NCI-H226 (cell line): ENCODE measurements around the gene RTN4RL1.

Source experiments
- DNase-seq: peaks from one replicate; pipeline ENCODE4 v3.0.0-alpha.2; 2015

RTN4RL1 gene

GRCh38 chr17:1945621-1946020 lies 79.5 kb downstream of the RTN4RL1 start:
- DNase-seq, result no peak

- no peak for DNase-seq
Observed at GRCh38 chr17:1943436-1943831, 81.7 kb downstream of the RTN4RL1 start.

DNA sequence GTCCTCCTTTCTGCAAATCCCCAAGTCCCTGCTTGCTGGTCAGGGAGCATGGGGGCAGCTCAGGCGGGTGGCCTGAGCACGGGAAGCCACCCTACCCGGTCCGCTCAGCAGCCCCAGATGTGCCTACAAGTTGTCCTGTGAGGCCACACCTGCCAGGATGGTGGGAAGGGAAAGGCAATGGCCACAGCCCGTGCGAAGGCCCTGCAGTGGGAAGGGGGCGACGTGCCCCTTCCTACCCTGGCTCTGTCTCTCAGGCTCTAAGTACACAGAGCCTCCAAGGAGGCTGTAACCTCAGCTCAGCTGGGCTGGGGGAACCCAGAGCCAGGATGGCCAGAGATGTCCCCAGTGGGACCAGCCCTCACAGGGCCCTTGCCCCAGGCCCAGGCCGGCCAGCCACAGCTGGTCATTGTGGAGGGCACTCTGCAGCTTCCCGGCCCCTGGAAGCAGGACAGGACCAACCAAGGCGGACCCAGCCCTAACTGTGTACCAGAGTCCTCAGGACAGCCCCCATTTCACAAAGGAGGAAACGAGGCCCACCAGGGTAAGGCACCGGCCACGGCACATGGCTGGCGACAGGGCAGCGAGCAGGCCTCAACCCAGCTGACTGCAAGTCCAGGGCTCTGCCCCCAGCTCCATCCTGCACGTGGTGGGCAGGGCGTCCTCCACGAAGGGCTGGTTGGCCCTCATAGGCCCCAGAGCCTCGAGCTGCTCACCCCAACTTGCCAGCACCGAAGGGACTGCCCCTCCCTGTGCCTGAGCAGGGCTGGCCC lies 82.3 kb downstream of the RTN4RL1 start:
- no peak for DNase-seq

GRCh38 chr17:1942066-1942365 lies 83.1 kb downstream of the RTN4RL1 start:
- no peak for DNase-seq

GRCh38 chr17:1941272-1942065 lies 83.7 kb downstream of the RTN4RL1 start:
- DNase-seq, result no peak

- DNase-seq, result no peak
Observed at GRCh38 chr17:1940810-1941185, 84.3 kb downstream of the RTN4RL1 start.

GRCh38 chr17:1939981-1940809 lies 84.9 kb downstream of the RTN4RL1 start:
- no peak for DNase-seq

DNA sequence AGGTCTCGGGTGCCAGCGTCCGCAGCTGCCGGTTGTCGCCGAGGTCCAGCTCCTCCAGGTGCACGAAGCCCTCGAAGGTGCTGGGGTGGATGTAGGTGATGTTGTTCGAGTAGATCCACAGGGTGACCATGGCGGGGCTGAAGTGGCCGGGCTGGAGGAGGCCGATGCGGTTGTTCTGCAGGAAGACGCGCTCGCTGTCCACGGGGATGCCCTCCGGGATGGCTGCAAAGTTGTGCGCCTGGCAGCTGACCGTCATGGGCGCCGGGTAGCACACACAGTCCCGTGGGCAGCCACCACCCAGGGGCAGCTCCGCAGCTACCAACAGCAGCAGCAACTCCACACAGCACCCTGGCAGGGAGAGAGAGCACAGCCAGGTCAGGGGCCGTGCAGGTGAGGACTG lies 87.7 kb downstream of the RTN4RL1 start:
- DNase-seq, result no peak

GRCh38 chr17:1936766-1937165 lies 88.4 kb downstream of the RTN4RL1 start:
- no peak for DNase-seq

DNA sequence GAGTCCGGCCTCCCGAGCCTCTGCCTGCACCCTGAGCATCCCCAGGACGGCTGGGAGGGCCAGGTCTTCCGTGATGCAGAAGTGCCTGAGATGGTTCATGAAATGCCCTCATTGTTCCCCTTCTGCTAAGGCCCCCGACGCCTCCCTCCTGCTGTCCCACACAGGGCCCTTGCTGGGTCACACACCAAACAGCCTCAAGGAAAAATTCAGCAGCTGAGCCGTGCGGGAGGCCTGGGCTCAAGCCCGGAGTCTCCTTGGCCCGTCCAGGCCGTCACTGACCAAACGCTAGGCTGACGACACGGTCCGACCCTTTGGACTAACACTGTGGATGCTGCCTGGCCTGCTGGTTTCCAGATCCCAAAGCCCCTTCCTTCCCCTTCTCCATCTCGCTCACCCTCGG lies 90.2 kb downstream of the RTN4RL1 start:
- DNase-seq, result no peak

DNA sequence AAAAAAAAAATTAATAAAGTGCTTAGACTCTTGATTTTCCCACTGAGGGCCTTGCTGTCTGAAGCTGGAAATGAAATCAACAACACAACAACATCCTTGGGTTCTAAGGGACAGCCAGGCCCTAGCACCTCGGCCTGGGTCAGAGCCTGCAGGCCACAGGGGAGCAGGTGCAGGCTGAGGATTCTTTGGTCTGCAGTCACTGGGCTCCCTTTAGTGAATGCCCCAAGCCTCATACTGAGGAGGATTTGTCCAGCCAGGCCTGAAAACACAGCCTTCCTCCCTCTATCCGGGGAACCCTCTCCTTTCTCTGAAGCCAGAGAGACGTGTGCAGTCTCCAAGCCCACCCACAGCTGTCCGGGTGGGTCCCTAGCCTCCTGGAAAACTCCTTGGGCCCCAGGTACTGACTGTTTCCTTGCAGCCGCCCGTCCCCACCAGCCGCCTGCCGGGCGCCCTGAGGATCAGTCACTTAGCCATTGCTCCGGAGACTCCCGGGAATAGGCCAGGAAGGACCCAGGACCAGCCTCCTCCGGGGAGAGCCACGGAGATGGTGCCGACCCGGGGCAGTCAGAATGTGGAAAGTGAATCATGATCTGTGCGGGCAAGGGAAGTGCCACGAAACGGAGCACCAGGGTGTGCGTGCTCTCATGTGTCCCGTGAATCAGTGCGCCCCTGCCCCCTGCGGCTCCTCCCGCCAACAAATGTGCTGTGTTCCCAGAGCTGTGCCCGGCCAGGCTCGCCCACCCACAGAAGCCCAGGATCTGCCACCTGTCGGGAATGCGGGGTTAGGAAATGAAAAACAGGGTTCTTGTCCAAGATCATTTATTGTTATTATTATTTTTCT lies 91.0 kb downstream of the RTN4RL1 start:
- no peak for DNase-seq

- no peak for DNase-seq
Observed at GRCh38 chr17:1931844-1932579, 93.1 kb downstream of the RTN4RL1 start.

GRCh38 chr17:1930337-1930645 lies 94.8 kb downstream of the RTN4RL1 start:
- DNase-seq, result no peak

DNA sequence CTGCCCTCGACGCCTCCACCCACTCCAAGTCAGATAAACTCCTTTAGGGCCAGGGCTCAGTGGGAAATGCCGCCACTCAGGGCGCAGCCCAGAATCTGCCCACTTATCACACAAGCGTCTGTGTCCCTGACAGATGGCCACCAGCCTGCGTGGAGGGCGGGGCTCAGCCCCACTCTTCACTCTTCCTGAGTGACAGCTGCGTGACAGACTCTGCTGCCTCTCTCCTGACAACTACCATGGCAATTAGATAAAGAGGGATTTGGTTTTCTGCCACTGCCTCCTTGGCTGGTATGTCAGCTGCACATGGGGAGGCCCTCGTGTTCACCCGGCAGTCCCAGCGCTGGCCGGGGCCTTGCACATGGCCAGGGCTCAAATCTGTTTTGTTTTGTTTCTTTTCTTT lies 96.2 kb downstream of the RTN4RL1 start:
- DNase-seq, result no peak

- no peak for DNase-seq
Observed at GRCh38 chr17:1920948-1921351, 104.2 kb downstream of the RTN4RL1 start.

- no peak for DNase-seq
Observed at GRCh38 chr17:1919201-1919600, 105.9 kb downstream of the RTN4RL1 start.

GRCh38 chr17:1918346-1919162 lies 106.6 kb downstream of the RTN4RL1 start:
- no peak for DNase-seq

GRCh38 chr17:1916963-1917715 lies 108.0 kb downstream of the RTN4RL1 start:
- DNase-seq, result no peak

GRCh38 chr17:1916316-1916715 lies 108.8 kb downstream of the RTN4RL1 start:
- no peak for DNase-seq

DNA sequence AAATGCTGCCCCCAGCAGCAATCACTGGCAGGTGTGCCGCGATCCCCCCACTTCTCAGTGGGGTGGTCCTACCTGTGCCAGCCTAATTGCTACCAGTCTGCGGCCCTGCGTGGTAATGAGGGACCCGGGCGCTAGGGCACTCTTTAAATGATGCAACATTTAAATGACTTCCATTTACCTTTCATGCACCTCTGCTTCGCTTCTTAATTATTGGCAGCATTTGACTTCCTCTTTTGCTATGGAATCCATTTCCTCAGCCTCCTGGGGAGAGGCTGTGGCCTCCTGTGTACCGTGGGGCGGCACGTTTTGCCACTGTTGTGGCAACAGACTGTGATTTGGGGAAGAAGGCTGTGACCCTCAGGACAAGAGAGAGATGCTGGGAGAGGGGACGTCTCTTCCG lies 109.2 kb downstream of the RTN4RL1 start:
- no peak for DNase-seq

DNA sequence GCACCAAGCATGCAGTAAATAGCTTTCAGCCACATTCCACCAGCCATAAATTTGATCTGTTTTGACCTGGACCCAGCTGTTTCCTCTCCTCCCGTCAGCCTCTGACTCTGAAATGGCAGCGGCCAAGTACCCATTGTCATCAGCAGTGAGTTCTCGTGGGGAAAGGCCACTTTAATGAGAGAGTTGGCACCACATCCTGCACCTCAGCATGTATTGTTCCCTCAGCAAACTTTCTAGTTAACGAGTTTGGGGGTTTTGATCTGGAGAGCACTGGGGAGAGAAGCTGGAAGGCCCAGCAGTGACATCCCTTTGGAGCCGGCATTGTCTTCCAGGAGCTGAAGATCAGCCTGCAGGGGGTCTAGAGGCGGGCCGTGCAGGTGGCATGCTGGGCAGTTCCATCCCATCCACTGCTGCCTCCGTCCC lies 110.5 kb downstream of the RTN4RL1 start:
- DNase-seq, result no peak
